HG03039 (cell line): ENCODE measurements around the gene RFX7.

Source experiments
- ATAC-seq: cut with Tn5 transposase; IDR thresholded peaks from one replicate; pipeline ENCODE4 v1.9.1; 2021; ENCODE audit warnings: mild to moderate bottlenecking, moderate library complexity; ENCODE audit not compliant: unreplicated experiment

Gene RFX7

GRCh38 chr15:56052395-56053045, 191.2 kb downstream of the RFX7 start:
- no peak for ATAC-seq

- ATAC-seq = no peak
Observed at GRCh38 chr15:56051676-56052075, 192.0 kb downstream of the RFX7 start.

- no peak for ATAC-seq
Observed at GRCh38 chr15:56049577-56049976, 194.1 kb downstream of the RFX7 start.

GRCh38 chr15:56047354-56047753, 196.3 kb downstream of the RFX7 start:
- no peak for ATAC-seq

- ATAC-seq = no peak
Observed at GRCh38 chr15:56045068-56045748, 198.5 kb downstream of the RFX7 start.

GRCh38 chr15:56042982-56043980, 200.4 kb downstream of the RFX7 start:
- no peak for ATAC-seq

- ATAC-seq = no peak
Observed at GRCh38 chr15:56042498-56042897, 201.2 kb downstream of the RFX7 start.

- no peak for ATAC-seq
Observed at GRCh38 chr15:56042031-56042430, 201.6 kb downstream of the RFX7 start.

GRCh38 chr15:56040081-56041035, 203.3 kb downstream of the RFX7 start:
- ATAC-seq = no peak

GRCh38 chr15:56038707-56039106, 205.0 kb downstream of the RFX7 start:
- no peak for ATAC-seq

- no peak for ATAC-seq
Observed at GRCh38 chr15:56038015-56038414, 205.7 kb downstream of the RFX7 start.
